Small intestine (tissue), 7 donors: ENCODE measurements around the gene POU1F1. TPM values are rescaled to one million over a fixed set of nuclear protein-coding genes. Genes with fewer than 3 reads are reported as not detected.

Experiments used
- DNase-seq, 2 donors: peaks; one replicate each; pipeline versions ENCODE4 v3.0.0 to v3.0.0-alpha.2; 2013
- FAIRE-seq: peaks from 2 replicates; lab custom pipeline; 2012; peaks lifted over from hg19 to GRCh38; lab: Jason Lieb, UNC
- H3K27ac ChIP-seq, 3 donors: one replicate each; pipeline ENCODE4 v1.5.1; 2013; ENCODE audit warnings: low read length in 2 of 3, mild to moderate bottlenecking in 2 of 3, control low read depth in 1 of 3, inconsistent platforms in 1 of 3, low read depth in 1 of 3, moderate library complexity in 1 of 3
- H3K27me3 ChIP-seq, 3 donors: one replicate each; pipeline ENCODE4 v1.6.1; 2013; ENCODE audit warnings: low read length in 3 of 3, inconsistent platforms in 1 of 3; ENCODE audit not compliant: control insufficient read depth in 3 of 3, insufficient read depth in 3 of 3
- H3K36me3 ChIP-seq, 3 donors: one replicate each; pipeline ENCODE4 v1.6.1; 2013; ENCODE audit warnings: low read length in 3 of 3, inconsistent platforms in 1 of 3, low read depth in 1 of 3, mild to moderate bottlenecking in 1 of 3, moderate library complexity in 1 of 3; ENCODE audit not compliant: control insufficient read depth in 3 of 3, insufficient read depth in 2 of 3
- H3K4me1 ChIP-seq, 3 donors: one replicate each; pipeline ENCODE4 v1.6.1; 2013; ENCODE audit warnings: low read length in 2 of 3, inconsistent platforms in 1 of 3, low read depth in 1 of 3, mild to moderate bottlenecking in 1 of 3, moderate library complexity in 1 of 3; ENCODE audit not compliant: control insufficient read depth in 3 of 3, insufficient read depth in 2 of 3
- H3K4me3 ChIP-seq, 3 donors: one replicate each; pipeline ENCODE4 v1.5.1; 2013; ENCODE audit warnings: low read length in 3 of 3, control low read depth in 1 of 3, inconsistent platforms in 1 of 3, low read depth in 1 of 3, mild to moderate bottlenecking in 1 of 3, moderate library complexity in 1 of 3
- H3K9me3 ChIP-seq, 2 donors: one replicate each; pipeline ENCODE4 v1.6.1; 2013; ENCODE audit warnings: low read depth in 1 of 2, low read length in 1 of 2; ENCODE audit not compliant: control insufficient read depth in 2 of 2, insufficient read depth in 1 of 2
- WGBS, 3 donors: extraction: QIAGEN DNeasy Blood & Tissue Kit; methylation state at CpG; one replicate each; pipeline ENCODE4 v1.1.7; 2013; 5-methylcytosine and 5-hydroxymethylcytosine counted together
- polyA plus RNA-seq, 4 donors: library from polyadenylated mRNA; stranded (reverse) in 3 of 4; unstranded in 1 of 4; fragments of 200-250 nt in 3 of 4; fragments of 120-200 nt in 1 of 4; gene quantifications; one replicate each; pipeline versions ENCODE4 v1.2.1 to v1.2.3, GENCODE V29; 2013
- donor health status: healthy with polysubstance abuse.
- donor health status: control.
- donor health status: control.
- donor health status: Bipolar disorder and iron deficiency.
- donor health status: healthy.

Gene POU1F1
- polyA plus RNA-seq, 4 donors: 0.03 TPM; not detected in 3

DNA sequence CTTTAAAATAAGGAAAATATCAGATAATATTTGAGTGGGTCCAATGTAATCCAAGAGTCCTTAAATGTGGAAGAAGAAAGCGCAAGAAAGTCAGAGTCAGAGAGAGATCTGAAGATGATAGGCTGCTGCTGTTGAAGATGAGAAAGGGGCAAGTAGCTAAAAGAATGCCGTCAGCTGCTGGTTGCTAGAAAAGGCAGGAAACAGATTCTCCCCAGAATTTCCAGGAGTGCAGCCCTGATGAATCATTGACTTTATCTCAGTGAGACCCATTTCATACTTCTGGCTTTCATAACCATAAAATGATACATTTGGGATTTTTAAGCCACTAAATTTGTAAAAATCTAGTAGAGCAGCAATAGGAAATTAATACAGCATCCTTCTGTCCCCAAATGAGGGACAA, 56.8 kb downstream of the POU1F1 start:
- H3K4me1 ChIP-seq: no peaks in the 10 kb centered on the region
- WGBS, 3 donors: 88 to 98% (median 93%) methylated on average over 2 of the region's 2 CpGs
- H3K36me3 ChIP-seq: no peaks in the 10 kb centered on the region
- H3K27me3 ChIP-seq: no peaks in the 10 kb centered on the region
- FAIRE-seq (no peak), DNase-seq (no peak)
- H3K27ac ChIP-seq: no peak overlapping the region
- peaks cover 0 to 2% of the 10 kb centered on the region in 2 donors for H3K9me3 ChIP-seq
- H3K4me3 ChIP-seq: no peak overlapping the region

GRCh38 chr3:87218560-87218959, 57.8 kb downstream of the POU1F1 start:
- FAIRE-seq (no peak), DNase-seq (no peak)
- no peaks in the 10 kb centered on the region for H3K36me3 ChIP-seq
- H3K27me3 ChIP-seq: no peaks in the 10 kb centered on the region
- H3K4me1 ChIP-seq: no peaks in the 10 kb centered on the region
- peaks cover 0 to 2% of the 10 kb centered on the region in 2 donors for H3K9me3 ChIP-seq
- H3K27ac ChIP-seq: no peak overlapping the region
- WGBS, 3 donors: 95 to 96% (median 96%) methylated on average over 1 of the region's 1 CpG
- no peak overlapping the region for H3K4me3 ChIP-seq

Other genes with a start within 250 kb of the POU1F1 start
- gene CHMP2B, start 49.3 kb downstream of the POU1F1 start, polyA plus RNA-seq: 10 to 100 TPM; 32.9 to 73.0 (median 64.1) TPM